K562 (cell line): ENCODE results near the gene PRPF8. TPM values are rescaled to one million over a fixed set of nuclear protein-coding genes. Genes with fewer than 3 reads are reported as not detected.

ENCODE experiments used
- BMI1 ChIP-seq: fragments of 150-350 bp; IDR thresholded peaks from 2 replicates; pipeline ENCODE4 v1.6.1; 2014; ENCODE audit warnings: low read length
- C11orf30 ChIP-seq: fragments of 450-650 bp; IDR thresholded peaks from 2 replicates; pipeline ENCODE4 v1.6.1; 2016; ENCODE audit warnings: low read depth, mild to moderate bottlenecking
- GATAD2B ChIP-seq: fragments of 450-650 bp; IDR thresholded peaks from 2 replicates; pipeline ENCODE4 v1.6.1; 2017; ENCODE audit warnings: mild to moderate bottlenecking, borderline replicate concordance
- MEIS2 ChIP-seq: fragments of 450-650 bp; IDR thresholded peaks from 2 replicates; pipeline ENCODE4 v1.6.1; 2014; ENCODE audit warnings: mild to moderate bottlenecking; ENCODE audit not compliant: partially characterized antibody
- PCBP1 ChIP-seq: fragments of 200-400 bp; formaldehyde crosslinking; IDR thresholded peaks from 2 replicates; pipeline ENCODE4 v1.6.1; 2018; ENCODE audit warnings: mild to moderate bottlenecking, low read depth, low read length; ENCODE audit not compliant: poor library complexity, severe bottlenecking
- RBBP5 ChIP-seq: fragments of 200-600 bp; sonication (generic); IDR thresholded peaks from 2 replicates; pipeline ENCODE4 v1.6.1; 2012; ENCODE audit warnings: borderline replicate concordance, mild to moderate bottlenecking, low read length, control low read depth, inconsistent platforms; ENCODE audit not compliant: insufficient read depth, poor library complexity, severe bottlenecking
- RBFOX2 ChIP-seq: fragments of 200-400 bp; formaldehyde crosslinking; IDR thresholded peaks from 2 replicates; pipeline ENCODE4 v1.6.1; 2017; ENCODE audit warnings: low read depth, mild to moderate bottlenecking, low read length, moderate library complexity
- SIN3A ChIP-seq, 2 experiments: fragments of 150-350 bp in 1 of 2; IDR thresholded peaks; 2 replicates each; pipeline ENCODE4 v1.6.1; 2011 to 2016; ENCODE audit warnings: borderline replicate concordance in 2 of 2, low read depth in 2 of 2, low read length in 2 of 2, mild to moderate bottlenecking in 2 of 2, moderate library complexity in 2 of 2; ENCODE audit not compliant: control insufficient read depth in 1 of 2
- SIN3B ChIP-seq: fragments of 450-650 bp; IDR thresholded peaks from 2 replicates; pipeline ENCODE4 v1.6.1; 2017; ENCODE audit warnings: low read depth, mild to moderate bottlenecking, moderate library complexity
- TSC22D4 ChIP-seq: fragments of 450-650 bp; IDR thresholded peaks from 2 replicates; pipeline ENCODE4 v1.6.1; 2016; ENCODE audit warnings: missing genetic modification characterization, missing biosample characterization, control low read depth
- ZNF347 ChIP-seq: fragments of 450-650 bp; formaldehyde crosslinking; IDR thresholded peaks from 2 replicates; pipeline ENCODE4 v1.4.0; 2020; ENCODE audit warnings: low read depth, mild to moderate bottlenecking, moderate library complexity
- polyA plus RNA-seq, 8 experiments: library from polyadenylated mRNA; depleted of rRNA in 4 of 8; stranded (reverse) in 5 of 8; unstranded in 3 of 8; fragments of >200 nt; fragmentation: Nextera tagmentation in 2 of 8; fragmentation: Illumina TruSeq in 1 of 8; extraction: Ambion mirVana in 2 of 8; extraction: Trizol in 1 of 8; gene quantifications; 2 replicates each; pipeline versions ENCODE4 v1.2.1 to v1.2.3, GENCODE V29; 2011 to 2014; ENCODE audit warnings: inconsistent platforms in 1 of 8, missing spikeins in 1 of 8
- total RNA-seq, 7 experiments: library from RNA; depleted of rRNA in 6 of 7; stranded (reverse); fragments of >200 nt in 6 of 7; fragmentation: Illumina TruSeq in 2 of 7; extraction: Trizol in 2 of 7; gene quantifications; 2 replicates each; pipeline versions ENCODE4 v1.2.1 to v1.2.3, GENCODE V29; 2011 to 2021; ENCODE audit warnings: low replicate concordance in 1 of 7
- TF ChIP-seq, protein P1 (sequence below): sonication (generic); formaldehyde crosslinking; IDR thresholded peaks from 2 replicates; pipeline ENCODE4 v1.8.1; 2023; ENCODE audit warnings: missing genetic modification reagents, mild to moderate bottlenecking, borderline replicate concordance
- TF ChIP-seq, protein P2 (sequence below): fragments of 450-650 bp; IDR thresholded peaks from 2 replicates; pipeline ENCODE4 v1.6.1; 2016; ENCODE audit warnings: borderline replicate concordance
- TF ChIP-seq, protein P3 (sequence below): sonication (generic); formaldehyde crosslinking; IDR thresholded peaks from 2 replicates; pipeline ENCODE4 v1.9.0; 2022; ENCODE audit warnings: mild to moderate bottlenecking, missing genetic modification reagents
- TF ChIP-seq, protein P4 (sequence below): conservative IDR thresholded peaks from 2 replicates; pipeline ENCODE4 v1.6.1; 2011; ENCODE audit warnings: low read depth, mild to moderate bottlenecking, low read length; ENCODE audit not compliant: control insufficient read depth

PRPF8 gene
- total and polyA plus RNA-seq, 9 of the 15 experiments (the other 6 are each of a cell fraction or from before 2014, with no cell fraction given): 64.3 to 294 (median 85.9) TPM

DNA sequence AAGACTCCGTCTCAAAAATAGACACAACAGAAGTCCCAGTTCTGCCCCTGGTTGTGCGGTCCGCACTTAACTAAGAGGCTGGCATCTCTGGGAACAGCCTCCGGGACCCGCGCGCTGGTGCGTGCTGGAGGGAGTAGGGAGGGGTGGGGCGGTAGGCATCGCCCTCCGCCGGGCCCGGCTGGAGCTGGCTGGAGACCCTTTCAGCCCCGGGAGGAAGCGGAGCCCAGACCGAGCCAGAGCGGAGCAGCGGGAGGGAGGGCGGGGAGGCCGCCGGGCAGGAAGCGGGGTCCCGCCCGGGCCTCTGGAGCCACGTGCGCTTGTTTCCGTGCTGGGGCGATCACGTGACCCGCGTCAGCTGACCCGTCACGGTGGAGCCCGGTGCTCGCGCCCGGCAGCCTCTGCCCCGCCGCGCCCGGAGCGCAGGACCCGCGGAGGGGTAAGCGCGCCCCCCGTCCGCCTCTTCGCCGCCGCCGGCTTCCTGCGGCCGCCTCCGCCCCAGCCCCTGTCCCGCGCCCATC lies 39.7 kb upstream of the PRPF8 start, which contains the start of gene WDR81 (continued):
- TF ChIP-seq, protein P1, sequence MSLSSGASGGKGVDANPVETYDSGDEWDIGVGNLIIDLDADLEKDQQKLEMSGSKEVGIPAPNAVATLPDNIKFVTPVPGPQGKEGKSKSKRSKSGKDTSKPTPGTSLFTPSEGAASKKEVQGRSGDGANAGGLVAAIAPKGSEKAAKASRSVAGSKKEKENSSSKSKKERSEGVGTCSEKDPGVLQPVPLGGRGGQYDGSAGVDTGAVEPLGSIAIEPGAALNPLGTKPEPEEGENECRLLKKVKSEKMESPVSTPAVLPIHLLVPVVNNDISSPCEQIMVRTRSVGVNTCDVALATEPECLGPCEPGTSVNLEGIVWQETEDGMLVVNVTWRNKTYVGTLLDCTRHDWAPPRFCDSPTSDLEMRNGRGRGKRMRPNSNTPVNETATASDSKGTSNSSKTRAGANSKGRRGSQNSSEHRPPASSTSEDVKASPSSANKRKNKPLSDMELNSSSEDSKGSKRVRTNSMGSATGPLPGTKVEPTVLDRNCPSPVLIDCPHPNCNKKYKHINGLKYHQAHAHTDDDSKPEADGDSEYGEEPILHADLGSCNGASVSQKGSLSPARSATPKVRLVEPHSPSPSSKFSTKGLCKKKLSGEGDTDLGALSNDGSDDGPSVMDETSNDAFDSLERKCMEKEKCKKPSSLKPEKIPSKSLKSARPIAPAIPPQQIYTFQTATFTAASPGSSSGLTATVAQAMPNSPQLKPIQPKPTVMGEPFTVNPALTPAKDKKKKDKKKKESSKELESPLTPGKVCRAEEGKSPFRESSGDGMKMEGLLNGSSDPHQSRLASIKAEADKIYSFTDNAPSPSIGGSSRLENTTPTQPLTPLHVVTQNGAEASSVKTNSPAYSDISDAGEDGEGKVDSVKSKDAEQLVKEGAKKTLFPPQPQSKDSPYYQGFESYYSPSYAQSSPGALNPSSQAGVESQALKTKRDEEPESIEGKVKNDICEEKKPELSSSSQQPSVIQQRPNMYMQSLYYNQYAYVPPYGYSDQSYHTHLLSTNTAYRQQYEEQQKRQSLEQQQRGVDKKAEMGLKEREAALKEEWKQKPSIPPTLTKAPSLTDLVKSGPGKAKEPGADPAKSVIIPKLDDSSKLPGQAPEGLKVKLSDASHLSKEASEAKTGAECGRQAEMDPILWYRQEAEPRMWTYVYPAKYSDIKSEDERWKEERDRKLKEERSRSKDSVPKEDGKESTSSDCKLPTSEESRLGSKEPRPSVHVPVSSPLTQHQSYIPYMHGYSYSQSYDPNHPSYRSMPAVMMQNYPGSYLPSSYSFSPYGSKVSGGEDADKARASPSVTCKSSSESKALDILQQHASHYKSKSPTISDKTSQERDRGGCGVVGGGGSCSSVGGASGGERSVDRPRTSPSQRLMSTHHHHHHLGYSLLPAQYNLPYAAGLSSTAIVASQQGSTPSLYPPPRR (CRISPR knock-in tag): peak; percentile 55; the same call in 1 of the 2 replicates
- TF ChIP-seq GATAD2B (peak; percentile 79; the same call in 1 of the 2 replicates), TSC22D4 (tag) (no peak), SIN3B (peak; percentile 92), ZNF347 (no peak), MEIS2 (no peak), C11orf30 (peak; percentile 38; the same call in 1 of the 2 replicates), PCBP1 (peak; percentile 21), BMI1 (no peak), RBFOX2 (peak; percentile 66), SIN3A (IDR thresholded peaks at IDR 0.05; ENCODE audit: borderline replicate concordance in 2 of 2, control insufficient read depth in 1 of 2, low read depth in 2 of 2, low read length in 2 of 2) (peak; percentile 83 to 97; a peak in 3 of 4 replicates), RBBP5 (peak; percentile 48)
- TF ChIP-seq, protein P2, sequence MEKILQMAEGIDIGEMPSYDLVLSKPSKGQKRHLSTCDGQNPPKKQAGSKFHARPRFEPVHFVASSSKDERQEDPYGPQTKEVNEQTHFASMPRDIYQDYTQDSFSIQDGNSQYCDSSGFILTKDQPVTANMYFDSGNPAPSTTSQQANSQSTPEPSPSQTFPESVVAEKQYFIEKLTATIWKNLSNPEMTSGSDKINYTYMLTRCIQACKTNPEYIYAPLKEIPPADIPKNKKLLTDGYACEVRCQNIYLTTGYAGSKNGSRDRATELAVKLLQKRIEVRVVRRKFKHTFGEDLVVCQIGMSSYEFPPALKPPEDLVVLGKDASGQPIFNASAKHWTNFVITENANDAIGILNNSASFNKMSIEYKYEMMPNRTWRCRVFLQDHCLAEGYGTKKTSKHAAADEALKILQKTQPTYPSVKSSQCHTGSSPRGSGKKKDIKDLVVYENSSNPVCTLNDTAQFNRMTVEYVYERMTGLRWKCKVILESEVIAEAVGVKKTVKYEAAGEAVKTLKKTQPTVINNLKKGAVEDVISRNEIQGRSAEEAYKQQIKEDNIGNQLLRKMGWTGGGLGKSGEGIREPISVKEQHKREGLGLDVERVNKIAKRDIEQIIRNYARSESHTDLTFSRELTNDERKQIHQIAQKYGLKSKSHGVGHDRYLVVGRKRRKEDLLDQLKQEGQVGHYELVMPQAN: peak; percentile 20; the same call in 1 of the 2 replicates
- TF ChIP-seq, protein P3, sequence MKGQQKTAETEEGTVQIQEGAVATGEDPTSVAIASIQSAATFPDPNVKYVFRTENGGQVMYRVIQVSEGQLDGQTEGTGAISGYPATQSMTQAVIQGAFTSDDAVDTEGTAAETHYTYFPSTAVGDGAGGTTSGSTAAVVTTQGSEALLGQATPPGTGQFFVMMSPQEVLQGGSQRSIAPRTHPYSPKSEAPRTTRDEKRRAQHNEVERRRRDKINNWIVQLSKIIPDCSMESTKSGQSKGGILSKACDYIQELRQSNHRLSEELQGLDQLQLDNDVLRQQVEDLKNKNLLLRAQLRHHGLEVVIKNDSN (CRISPR knock-in tag): peak; percentile 93
- TF ChIP-seq, protein P4, sequence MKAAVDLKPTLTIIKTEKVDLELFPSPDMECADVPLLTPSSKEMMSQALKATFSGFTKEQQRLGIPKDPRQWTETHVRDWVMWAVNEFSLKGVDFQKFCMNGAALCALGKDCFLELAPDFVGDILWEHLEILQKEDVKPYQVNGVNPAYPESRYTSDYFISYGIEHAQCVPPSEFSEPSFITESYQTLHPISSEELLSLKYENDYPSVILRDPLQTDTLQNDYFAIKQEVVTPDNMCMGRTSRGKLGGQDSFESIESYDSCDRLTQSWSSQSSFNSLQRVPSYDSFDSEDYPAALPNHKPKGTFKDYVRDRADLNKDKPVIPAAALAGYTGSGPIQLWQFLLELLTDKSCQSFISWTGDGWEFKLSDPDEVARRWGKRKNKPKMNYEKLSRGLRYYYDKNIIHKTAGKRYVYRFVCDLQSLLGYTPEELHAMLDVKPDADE: peak; percentile 85; the same call in 1 of the 2 replicates
